ENCODE measurements around the gene UGT1A8. TPM values are rescaled to one million over a fixed set of nuclear protein-coding genes. Genes with fewer than 3 reads are reported as not detected.

Gene UGT1A8
- total and polyA plus RNA-seq, 9 of the 15 experiments (the other 6 are each of a cell fraction or from before 2014, with no cell fraction given), result 0.04 TPM; not detected in 8

GRCh38 chr2:233775414-233775813 lies 158.0 kb downstream of the UGT1A8 start (continued):
- TF ChIP-seq PBX2 (CRISPR knock-in tag; IDR thresholded peaks at IDR 0.05; ENCODE audit: low read depth) (no peak), PBX2 (tag; conservative IDR thresholded peaks at IDR 0.05; ENCODE audit: low read depth) (no peak)

- ChIA-PET POLR2A (no interaction called here), CTCF (ENCODE audit: low intra/inter-chr PET ratio) (no interaction called here)
- Histone ChIP-seq H3K79me2 (ENCODE audit: control insufficient read depth, insufficient read depth, low read length) (no peaks in the 10 kb centered on the region), H3K9me1 (ENCODE audit: control insufficient read depth, insufficient read depth, low read length) (no peaks in the 10 kb centered on the region), H2AFZ (ENCODE audit: low read depth, low read length) (no peak within 1 kb of the TSS), H3K9me3 (replicated peaks; ENCODE audit: control insufficient read depth, insufficient read depth, low read depth, low read length) (no peaks in the 10 kb centered on the region), H3K4me3 (no peak within 1 kb of the TSS), H3K9ac (ENCODE audit: insufficient read depth in 1 of 2, low read depth in 2 of 2, low read length in 2 of 2) (no peak within 1 kb of the TSS), H4K20me1 (replicated peaks; ENCODE audit: control insufficient read depth, insufficient read depth, low read length) (no peaks in the 10 kb centered on the region), H3K4me2 (ENCODE audit: insufficient read depth, low read length) (no peak within 1 kb of the TSS), H3K4me1 (replicated peaks in 1 of 2; ENCODE audit: control insufficient read depth in 2 of 2, insufficient read depth in 2 of 2, low read length in 2 of 2) (no peaks in the 10 kb centered on the region), H3K27me3 (ENCODE audit: control insufficient read depth in 2 of 2, insufficient read depth in 2 of 2, low read length in 2 of 2) (no peaks in the 10 kb centered on the region; a peak in 1 of 5 replicates), H3K36me3 (ENCODE audit: control insufficient read depth, insufficient read depth, low read length) (no peaks in the 10 kb centered on the region), H3K27ac (ENCODE audit: extremely low read depth, low read depth, low read length) (no peak within 1 kb of the TSS)
- no TSS peak for BruUV-seq (replicated peaks)
- intact Hi-C loops (cut with micrococcal nuclease) (no loop called here), in situ Hi-C loops (cut with MboI) (no loop called here)
- 5% methylated on average over 2 of the region's 2 CpGs for WGBS (ENCODE audit: insufficient coverage, low coverage, missing lambda C conversion rate)
- no peak for DNase-seq (ENCODE audit: extremely low read depth in 1 of 4, low spot score in 3 of 4)
- TF ChIP-seq USF2 (CRISPR knock-in tag; IDR thresholded peaks at IDR 0.05) (no peak), TFAP4 (CRISPR knock-in tag; IDR thresholded peaks at IDR 0.05; ENCODE audit: borderline replicate concordance) (no peak), U2AF2 (optimal IDR thresholded peaks at IDR 0.05; ENCODE audit: low read depth, low read length) (no peak), ZNF586 (CRISPR knock-in tag; conservative IDR thresholded peaks at IDR 0.05) (no peak), MYC (IDR thresholded peaks at IDR 0.05; ENCODE audit: low read depth, low read length) (no peak), MYC (CRISPR knock-in tag; IDR thresholded peaks at IDR 0.05; ENCODE audit: borderline replicate concordance, low read depth) (no peak), MTA2 (IDR thresholded peaks at IDR 0.05; ENCODE audit: low read depth) (no peak), CXXC5 (CRISPR knock-in tag; IDR thresholded peaks at IDR 0.05) (no peak), HMG20B (CRISPR knock-in tag; IDR thresholded peaks at IDR 0.05) (no peak), MAFK (IDR thresholded peaks at IDR 0.05; ENCODE audit: low read length) (no peak)
- ATAC-seq, result no peak
- no peak for FAIRE-seq
Observed at GRCh38 chr2:233778030-233778429, 160.6 kb downstream of the UGT1A8 start, which contains the start of gene MROH2A. Gene MROH2A, plus strand, starts transcription at chr2:233778330. Its CDS starts 1,029 bp downstream, at chr2:233779359.
